ENCODE results near the gene HLA-DOB.

The HLA-DOB gene

DNA sequence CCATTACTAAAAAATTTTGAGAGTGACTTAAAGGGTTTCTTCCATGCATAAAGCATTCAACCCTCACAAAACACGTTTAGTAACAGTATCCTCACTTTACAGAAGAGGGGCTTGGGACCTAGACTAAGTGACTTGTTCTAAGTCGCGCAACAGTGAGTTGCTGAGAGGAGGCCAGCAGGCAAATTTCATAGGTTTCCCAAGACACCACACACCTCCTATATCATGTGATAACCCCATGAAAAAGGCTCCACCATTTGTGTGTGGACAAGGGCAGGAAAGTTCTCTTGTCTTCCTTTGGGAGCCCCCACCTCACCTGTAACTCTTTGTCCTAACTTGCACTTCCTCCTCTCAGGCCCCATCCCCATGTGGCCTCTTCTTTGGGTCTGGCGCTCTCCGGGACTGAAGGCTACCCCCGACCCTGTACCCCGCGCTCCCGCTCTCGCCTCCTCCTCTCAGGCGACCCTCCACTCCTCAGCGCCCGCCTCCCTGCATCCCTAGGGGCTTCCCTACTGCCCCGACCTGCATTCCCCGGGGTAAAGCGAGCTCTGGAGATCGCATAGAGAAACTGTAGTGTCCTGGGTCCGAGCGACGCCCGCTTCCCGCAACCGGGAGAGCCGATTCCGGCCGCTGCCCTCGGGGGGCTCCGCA, 26.7 kb upstream of the HLA-DOB start:
- no peak for DNase-seq (ENCODE audit: low read depth)

DNA sequence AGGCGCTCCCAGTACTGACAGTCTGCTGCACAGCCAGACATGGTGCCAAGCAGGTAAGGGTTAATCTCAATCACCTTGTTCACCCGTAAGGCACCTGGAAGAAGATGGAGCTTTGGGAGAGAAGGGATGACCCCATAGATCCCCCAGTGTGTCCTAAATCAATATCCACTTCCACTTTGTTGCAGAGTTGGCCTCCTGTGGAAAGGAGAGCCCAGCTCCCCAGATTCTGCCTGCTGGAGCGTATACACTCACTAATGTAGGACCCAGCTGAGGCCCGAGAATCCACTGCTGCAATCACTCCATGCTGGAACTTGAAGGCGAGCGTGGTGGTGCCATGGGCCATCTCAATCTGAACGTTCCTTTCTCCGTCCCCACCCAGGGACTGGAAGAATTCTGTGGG, 25.9 kb upstream of the HLA-DOB start:
- no peak for DNase-seq (ENCODE audit: low read depth)

DNA sequence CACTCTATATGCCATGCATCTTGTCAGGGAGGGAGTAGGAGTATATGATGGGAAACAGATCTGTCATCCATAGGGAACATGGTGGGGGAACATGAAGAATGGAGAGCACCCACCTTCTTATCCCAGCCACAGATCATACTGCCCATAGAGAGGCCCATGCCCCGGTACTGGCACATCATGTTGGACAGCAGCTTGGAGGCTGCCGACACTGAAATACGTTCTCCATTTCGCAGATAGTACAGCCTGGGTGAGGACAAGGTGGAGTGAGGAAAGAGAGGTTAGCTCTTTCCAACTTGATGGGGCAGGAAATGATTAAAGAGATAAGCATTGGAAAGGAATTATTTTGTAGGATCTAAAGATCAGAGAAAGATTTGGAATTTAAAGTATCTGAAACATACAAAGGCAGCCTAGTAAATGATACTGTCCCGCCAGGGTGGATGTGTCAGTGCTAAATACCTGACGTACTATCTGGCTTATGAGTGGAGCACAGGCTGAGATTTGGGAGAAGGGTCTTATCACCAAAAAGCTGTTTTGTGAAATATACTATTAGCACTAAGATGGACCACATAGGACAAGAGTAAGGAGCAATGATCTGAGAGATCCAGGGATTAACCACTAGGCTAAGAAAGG, 25.3 kb upstream of the HLA-DOB start:
- DNase-seq (ENCODE audit: low read depth) = no peak

DNA sequence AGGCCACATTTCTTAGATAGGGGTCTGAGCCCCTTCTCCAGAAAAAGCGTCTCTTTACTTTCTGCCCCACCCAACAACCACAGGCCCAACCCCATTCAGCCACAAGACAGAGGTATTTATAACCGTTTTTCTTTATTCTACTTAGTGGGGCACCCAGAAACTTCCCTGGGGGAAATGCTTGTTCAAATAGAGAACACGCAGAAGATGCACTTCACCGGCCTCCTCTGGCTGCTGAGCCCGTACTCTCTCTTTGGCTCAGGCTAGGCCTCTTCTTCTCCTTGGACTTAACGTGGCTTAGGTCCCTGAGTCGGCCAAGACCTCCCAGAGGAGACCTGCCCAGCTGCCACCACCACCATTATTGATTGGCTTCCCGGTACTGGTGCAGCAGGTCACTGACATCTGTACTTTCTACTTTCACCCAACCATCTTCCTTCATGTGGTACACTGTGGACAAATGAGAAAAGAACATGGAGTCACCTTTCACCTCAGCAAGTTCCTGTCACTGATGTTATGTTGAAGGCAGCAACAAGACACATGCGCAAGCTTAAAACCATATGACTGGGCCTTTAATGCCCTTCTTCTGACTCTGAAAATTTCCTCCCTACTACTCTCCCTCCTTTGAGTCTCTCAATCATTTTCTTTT, 23.9 kb upstream of the HLA-DOB start:
- no peak for DNase-seq (ENCODE audit: low read depth)

DNA sequence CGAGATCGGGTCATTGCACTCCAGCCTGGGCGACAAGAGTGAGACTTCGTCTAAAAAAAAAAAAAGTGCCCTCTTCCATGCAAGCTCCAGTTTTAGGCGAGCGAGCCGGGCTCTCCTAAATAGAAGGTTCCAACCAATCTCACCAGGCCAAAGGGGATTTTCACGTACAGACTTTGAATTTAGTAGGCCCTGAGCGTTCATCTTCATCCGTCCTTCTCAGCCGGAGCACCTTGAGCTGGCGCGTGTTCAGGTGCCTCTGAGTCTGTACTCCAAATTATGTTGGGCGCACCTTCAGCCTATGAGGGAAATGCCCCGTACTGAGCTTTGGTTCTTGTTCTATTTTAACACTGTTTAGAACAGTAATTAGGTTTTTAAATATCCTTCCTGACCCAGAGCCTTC, 22.6 kb upstream of the HLA-DOB start:
- DNase-seq (ENCODE audit: low read depth) = no peak

DNA sequence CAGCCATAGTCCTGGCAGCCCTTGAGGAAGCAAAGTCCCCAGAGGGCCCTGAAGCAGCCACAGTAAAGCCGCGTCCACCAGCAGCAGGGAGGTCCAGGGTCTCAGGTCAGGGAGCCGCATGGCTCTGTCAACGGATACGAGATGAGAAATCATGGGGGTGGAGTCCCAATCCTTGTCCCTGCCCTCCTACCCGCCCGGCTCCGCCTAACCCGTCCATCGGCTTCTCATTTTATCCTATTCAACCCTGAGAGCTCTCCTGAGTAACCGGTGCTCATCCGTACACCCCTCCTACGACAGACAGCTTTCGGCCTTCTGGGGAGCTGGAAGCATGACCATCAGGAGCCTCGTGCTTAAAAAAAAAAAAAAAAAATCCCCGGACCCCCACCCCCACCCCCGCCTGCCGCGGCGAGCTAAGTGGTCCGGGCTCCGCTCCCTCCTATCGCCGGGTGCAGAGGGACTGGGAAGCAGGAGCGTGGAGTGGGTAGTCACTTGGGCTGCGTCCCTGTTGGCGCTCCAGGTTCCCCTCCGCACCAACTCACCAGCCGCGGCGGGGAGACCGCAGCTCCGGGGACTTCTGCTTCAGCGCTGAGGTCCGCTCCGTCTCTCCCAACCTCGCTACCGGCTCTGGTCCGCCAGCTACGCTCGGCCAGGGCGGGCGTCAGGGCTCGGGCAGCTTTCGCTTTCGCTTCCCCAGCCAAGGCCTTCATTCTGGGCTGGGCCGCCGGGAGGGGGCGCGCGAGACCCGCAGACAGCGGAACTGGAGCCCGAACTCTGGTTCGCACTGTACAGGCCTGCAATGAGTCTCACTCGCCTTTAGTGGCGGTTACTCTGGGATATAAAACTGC, 21.5 kb upstream of the HLA-DOB start, which contains the start of gene TAP2:
Gene TAP2, minus strand, starts transcription at position 626 of the 845 bp plus-strand sequence. Its CDS starts 506 bp downstream, at position 120.
- peak; percentile 95 for DNase-seq (ENCODE audit: low read depth)

DNA sequence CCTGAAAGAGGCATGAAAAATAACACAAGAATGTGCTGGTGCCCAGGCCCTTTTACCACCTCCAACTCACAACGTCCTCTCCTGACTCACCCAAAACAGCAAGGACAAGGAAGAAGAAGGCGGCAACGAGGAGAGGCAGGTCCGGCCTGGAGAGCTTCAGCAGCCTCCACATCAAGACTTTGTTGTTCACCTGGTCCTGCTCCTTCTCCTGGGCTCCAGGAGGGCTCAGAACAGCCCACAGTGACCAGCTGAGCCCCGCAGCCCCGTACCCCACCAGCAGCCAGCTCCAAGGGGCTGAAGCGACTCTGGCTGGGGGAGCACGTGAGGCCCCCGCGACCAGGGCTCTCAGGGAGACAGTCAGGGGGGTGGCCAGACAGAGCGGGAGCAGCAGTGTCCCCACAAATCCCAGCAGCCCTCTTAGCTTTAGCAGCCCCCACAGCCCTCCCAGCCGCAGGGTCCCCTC, 20.9 kb upstream of the HLA-DOB start:
- no peak for DNase-seq (ENCODE audit: low read depth)

DNA sequence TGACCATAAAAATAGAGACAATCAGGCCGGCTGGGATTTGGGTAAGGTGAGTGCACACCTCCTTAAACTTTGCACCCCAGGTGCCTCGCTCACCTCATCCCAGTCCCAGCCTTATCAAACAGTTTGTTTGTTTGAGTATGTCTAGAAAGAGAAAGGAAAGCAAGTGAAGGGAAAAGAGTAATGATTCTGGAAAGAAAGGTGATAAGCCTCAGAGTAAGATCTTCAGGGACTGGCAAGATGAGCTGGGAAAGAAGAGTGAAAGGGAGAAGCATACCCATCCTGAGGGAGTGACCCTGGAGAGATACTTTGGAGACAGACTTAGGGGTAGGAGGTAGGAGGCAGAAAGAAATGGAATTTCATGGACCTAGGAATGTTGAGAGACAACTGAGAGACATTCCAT, 20.1 kb upstream of the HLA-DOB start:
- DNase-seq (ENCODE audit: low read depth) = no peak

DNA sequence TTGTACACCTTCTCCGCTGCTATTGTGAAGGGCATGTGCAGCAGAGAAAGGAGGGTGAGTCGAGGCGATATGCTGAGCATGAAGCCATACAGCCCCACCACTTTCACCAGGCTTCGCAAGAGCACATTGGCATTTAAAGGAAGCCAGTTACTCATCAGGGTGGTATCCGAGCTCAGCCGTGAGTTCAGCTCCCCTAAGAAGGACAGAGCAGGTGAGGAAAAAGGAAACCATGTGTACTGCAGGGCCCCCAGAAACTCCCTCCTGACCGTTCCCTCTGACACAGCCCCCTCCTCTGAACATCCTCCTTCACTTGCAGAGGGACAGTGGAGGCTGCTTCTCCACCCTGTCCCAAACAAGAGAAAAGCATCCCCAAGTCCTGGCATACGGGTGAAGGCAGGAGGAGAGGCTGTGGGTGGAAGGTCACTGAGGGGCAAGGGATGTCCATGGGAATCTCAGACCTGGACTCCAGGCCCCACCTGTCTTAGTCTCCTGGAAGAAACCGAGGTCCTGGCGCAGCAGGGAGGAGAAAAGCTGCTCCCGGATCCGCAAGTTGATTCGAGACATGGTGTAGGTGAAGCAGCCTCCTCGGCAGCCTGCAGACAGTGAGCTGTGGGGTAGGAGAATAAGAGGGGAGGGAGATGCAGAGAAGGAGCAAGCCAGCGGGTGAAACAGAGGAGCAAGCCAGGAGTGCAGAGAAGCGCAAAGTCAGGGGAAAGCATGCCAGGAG, 18.5 kb upstream of the HLA-DOB start:
- no peak for DNase-seq (ENCODE audit: low read depth)

DNA sequence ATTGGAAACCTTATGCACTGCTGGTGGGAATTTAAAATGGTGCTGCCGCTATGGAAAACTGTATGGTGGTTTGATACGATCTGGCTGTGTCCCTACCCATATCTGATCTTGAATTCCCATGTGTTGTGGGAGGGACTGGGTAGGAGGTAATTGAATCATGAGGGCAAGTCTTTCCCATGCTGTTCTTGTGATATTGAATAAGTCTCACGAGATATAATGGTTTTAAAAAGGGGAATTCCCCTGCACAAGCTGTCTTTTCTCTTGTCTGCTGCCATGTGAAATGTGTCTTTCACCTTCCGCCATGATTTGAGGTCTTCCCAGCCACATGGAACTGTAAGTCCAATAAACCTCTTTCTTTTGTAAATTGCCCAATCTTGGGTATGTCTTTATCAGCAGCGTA, 16.9 kb upstream of the HLA-DOB start:
- no peak for DNase-seq (ENCODE audit: low read depth)

DNA sequence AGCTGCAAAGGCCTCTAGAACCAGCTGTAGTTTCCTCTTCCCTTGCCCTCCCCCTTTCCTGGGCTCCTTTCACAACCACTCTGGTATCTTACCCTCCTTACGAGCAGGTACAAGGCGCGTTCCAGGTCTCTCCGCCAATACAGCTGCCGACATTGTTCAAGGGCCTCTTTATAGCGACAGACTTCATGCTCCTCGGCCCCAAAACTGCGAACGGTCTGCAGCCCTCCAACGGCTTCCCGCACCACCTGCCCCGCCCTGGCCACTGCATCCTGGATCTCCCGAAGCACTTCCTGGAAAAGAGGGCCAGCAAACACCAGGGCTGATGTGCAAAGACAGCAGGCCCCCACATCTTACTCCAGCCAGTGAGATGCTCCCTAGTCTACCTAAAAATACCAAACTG, 15.7 kb upstream of the HLA-DOB start:
- DNase-seq (ENCODE audit: low read depth) = no peak

DNA sequence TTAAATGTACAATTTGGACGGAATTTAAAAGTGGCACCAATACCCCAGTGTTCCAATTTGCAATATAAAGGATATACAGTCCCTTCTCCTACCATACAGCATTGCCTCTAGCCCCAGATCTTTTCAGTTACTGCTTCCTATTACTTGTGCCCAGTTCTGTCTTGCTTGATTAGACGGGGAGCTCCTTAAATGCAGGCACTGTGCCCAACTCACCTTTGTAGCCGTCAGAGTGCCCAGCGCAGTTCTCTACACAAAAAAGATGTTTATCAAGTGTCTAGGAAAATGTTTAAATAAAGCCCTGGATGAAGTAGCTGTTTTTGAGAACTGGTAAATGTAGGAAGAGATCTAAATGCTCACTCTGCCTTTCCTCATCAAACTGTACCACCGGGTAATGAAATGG, 14.1 kb upstream of the HLA-DOB start:
- DNase-seq (ENCODE audit: low read depth) = no peak

DNA sequence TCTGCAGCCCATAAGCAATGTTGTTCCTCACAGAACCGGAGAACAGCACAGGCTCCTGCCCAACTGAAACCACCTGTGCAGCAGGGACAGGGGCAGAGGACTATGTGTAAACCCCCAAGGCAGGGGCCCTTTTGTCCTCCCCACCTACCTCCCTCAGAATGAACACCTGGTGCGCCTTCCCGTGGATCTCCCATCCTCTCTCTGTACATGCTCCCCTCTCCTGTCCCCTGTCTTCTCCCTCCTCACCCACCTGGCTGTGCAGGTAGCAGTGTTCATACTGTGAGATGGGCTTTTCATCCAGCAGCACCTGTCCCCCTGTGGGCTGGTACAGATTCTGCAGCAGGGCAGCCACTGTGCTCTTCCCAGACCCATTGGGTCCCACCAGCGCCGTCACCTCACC, 13.2 kb upstream of the HLA-DOB start:
- DNase-seq (ENCODE audit: low read depth) = no peak

DNA sequence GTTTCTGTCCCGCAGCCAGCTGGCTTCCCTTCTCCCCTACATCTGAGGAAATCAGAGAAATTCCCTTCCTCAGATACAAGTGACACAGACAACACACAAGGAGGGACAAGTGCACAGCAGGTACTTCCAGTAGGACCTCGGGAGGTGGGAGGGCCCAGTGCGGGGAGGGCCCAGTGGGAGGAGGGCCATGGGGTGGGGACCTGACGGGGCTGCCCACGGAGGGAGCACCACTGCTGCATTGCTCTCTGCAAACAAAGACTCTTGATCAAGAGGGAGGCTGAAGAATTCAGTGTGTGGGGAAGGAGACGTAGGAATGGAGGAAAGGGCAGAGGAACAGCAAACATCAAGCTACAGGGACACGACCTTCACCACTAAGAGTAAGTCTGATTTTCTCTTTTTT, 12.7 kb upstream of the HLA-DOB start:
- no peak for DNase-seq (ENCODE audit: low read depth)

DNA sequence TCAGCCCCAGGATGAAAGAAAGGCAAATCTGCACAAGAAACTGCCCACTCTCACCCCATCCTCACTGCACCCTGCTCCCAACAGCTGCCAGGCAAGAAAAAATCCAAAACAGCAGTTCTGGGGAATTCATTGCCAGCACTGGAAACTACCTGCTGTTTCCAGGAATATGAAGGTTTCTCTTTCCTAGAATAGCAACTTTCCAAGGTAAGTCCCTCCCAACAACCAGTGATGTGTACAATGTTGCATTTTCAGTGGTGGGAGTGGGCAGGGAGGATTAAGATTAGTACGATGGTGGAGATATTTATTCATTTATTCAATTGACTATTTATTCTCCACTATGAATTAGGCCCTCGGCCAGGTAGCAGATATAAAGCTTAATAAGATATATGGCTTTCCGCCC, 10.2 kb upstream of the HLA-DOB start:
- DNase-seq (ENCODE audit: low read depth) = no peak

DNA sequence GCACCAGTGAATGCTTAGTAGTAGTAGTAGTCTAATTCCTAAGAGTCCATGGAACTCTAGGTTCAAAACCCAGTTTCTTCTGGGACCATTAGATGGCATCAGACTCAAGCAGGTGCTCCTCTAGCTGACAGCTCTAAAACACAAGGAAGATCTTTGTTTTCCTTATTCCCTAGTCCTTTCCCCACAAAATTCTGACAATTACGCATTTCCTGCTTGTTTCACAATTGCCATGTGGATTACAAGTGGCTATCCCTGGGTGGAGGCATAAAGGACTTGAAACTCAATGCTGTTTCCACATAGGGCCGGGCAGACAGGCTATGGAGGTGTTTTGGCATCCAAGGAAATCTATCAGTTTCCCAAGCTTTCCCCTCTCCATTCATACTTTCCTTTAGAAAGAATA, 9.2 kb upstream of the HLA-DOB start:
- no peak for DNase-seq (ENCODE audit: low read depth)

DNA sequence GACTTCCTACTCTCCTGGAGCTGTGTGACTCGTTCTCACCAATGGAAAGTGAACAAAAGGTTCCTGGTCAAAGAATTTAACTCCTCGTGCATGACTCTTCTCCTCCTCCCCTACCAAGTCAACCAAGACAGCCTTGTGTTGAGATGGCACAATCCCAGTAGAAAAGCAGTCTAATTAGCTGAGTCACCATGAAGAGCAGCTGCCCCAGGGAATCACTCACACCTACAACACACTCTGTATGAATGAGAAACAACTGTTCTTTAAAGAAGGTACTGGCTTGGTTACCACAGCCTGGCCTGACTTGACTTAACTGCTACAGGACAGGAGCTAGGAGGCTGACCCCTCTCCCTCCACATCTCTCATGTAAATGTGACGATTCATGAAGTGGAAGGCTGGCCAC, 2.9 kb upstream of the HLA-DOB start:
- DNase-seq (ENCODE audit: low read depth) = no peak

DNA sequence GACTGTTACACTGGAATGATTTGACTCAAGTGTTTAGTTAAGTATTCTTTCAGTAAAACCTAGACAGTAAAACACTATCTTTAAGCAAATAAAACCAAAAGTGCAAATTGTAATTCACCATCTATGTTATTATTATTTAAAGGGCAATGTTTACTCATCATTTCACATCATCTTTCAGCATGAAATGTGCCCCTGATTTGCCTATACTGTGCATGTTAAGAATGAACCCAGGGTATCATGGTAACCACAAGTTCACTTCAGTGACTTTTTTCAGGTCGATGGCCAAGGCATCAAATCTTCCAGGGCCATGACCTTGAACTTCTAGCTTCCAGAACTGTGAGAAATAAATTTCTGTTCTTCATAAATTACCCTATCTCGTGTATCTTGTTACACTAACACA, 2.1 kb upstream of the HLA-DOB start:
- no peak for DNase-seq (ENCODE audit: low read depth)

DNA sequence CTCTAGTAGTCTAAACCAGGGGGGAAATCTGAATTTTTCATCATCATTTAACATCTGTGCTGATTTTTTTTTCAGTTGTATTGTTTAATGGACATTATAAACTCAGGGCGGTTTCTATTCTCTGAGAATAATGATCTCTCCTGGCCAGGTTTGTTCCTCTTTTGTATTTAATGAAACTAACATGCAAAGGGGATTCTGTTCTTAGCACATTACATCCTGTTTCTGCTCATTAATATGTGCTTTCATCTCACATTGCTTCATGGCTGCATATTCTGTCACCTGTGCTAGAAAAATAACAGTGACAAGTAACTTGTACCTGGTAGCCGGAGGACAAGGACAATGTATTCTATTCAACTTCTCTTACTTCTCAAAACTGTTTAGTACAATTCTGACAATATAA, 806 bp downstream of the HLA-DOB start:
- DNase-seq (ENCODE audit: low read depth) = no peak

DNA sequence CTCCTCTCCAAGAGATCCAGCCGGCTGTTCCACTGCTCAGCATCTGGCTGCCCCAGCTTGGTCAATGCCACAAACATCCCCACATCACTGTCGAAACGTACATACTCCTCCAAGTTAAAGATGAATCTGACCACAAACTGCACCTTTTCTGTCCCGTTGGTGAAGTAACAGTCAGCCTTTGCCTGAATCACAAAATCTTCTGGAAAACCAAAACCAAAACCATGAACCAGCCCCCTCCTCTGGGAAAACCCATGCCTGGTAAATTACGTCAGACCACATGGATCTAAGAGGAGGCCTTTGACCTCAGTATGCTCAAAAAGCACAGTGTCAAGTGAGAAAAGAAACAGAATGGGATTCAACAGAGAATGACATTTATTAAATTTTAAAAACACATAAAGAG, 1.7 kb downstream of the HLA-DOB start:
- DNase-seq (ENCODE audit: low read depth) = no peak

DNA sequence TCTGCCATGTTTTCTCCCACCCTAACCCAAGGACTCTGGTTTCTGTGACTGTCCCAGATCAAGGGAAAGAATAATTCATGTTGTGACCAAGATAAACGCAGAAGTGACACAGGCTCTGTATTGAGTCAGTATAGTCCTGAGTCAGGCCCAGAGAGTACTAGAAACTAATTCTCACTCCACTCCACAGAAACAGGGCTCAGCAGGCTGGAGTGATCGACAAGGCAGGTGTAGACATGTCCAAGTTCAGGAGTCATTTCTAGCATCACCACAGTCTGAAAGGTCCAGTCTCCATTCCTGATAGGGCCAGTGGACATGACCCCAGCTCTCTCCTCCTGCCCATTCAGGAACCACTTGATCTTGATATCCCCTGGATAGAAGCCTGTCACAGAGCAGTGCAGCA, 2.7 kb downstream of the HLA-DOB start:
- DNase-seq (ENCODE audit: low read depth) = no peak

DNA sequence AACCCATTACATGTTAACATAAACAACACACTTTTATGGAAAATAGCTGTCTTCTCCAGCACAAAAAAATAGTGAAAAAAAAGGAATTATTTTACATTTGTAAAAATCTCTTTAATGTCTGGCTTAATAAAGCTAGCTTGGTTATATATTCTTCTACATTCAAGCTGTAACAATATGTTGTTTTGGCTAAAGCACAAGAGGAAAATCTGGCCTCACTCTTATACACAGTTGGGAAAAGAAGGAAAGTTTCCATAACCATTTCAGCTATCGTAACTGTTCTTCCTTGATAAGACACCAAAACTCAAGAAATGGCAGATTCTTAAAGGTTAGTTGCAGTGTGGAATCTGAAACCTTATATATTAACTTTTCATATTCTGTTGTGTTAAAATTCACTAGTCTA, 7.6 kb downstream of the HLA-DOB start:
- DNase-seq (ENCODE audit: low read depth) = no peak
